Parathyroid adenoma (tissue), 2 donors: Measurements from ENCODE around the gene TMEM154.

Source experiments
- H2AFZ ChIP-seq: fragments of 300-600 bp; sonication (generic); one replicate; pipeline ENCODE4 v1.7.0; 2017; ENCODE audit warnings: antibody characterized with exemption, mild to moderate bottlenecking
- H3K27ac ChIP-seq: fragments of 300-600 bp; sonication (generic); one replicate; pipeline ENCODE4 v1.7.0; 2017
- H3K27me3 ChIP-seq: fragments of 300-600 bp; sonication (generic); one replicate; pipeline ENCODE4 v1.7.0; 2017; ENCODE audit warnings: low read length; ENCODE audit not compliant: control insufficient read depth, insufficient read depth
- H3K36me3 ChIP-seq: fragments of 300-600 bp; sonication (generic); one replicate; pipeline ENCODE4 v1.7.0; 2017; ENCODE audit warnings: low read length; ENCODE audit not compliant: control insufficient read depth, insufficient read depth
- H3K4me1 ChIP-seq: fragments of 300-600 bp; sonication (generic); one replicate; pipeline ENCODE4 v1.7.0; 2017; ENCODE audit warnings: control low read depth
- H3K4me2 ChIP-seq: fragments of 300-600 bp; sonication (generic); one replicate; pipeline ENCODE4 v1.7.0; 2017; ENCODE audit warnings: low read length
- H3K4me3 ChIP-seq: fragments of 300-600 bp; sonication (generic); one replicate; pipeline ENCODE4 v1.7.0; 2017; ENCODE audit warnings: low read depth, low read length
- H3K79me2 ChIP-seq: fragments of 300-600 bp; sonication (generic); one replicate; pipeline ENCODE4 v1.7.0; 2017; ENCODE audit warnings: control low read depth
- H3K9ac ChIP-seq: fragments of 300-600 bp; sonication (generic); one replicate; pipeline ENCODE4 v1.7.0; 2017; ENCODE audit warnings: mild to moderate bottlenecking
- H3K9me3 ChIP-seq: fragments of 300-600 bp; sonication (generic); one replicate; pipeline ENCODE4 v1.7.0; 2017; ENCODE audit warnings: low read length; ENCODE audit not compliant: control insufficient read depth
- TF ChIP-seq, protein P1 (sequence below): fragments of 300-600 bp; sonication (generic); IDR thresholded peaks from one replicate; pipeline ENCODE4 v1.7.0; 2017; ENCODE audit warnings: antibody characterized with exemption, mild to moderate bottlenecking
- donor health status: primary hyperparathyroidism.

Gene TMEM154

GRCh38 chr4:152577708-152578396 is 101.9 kb downstream of the TMEM154 start:
- no peak overlapping the region for H3K9ac ChIP-seq
- no peak overlapping the region for H3K27ac ChIP-seq
- TF ChIP-seq, protein P1, sequence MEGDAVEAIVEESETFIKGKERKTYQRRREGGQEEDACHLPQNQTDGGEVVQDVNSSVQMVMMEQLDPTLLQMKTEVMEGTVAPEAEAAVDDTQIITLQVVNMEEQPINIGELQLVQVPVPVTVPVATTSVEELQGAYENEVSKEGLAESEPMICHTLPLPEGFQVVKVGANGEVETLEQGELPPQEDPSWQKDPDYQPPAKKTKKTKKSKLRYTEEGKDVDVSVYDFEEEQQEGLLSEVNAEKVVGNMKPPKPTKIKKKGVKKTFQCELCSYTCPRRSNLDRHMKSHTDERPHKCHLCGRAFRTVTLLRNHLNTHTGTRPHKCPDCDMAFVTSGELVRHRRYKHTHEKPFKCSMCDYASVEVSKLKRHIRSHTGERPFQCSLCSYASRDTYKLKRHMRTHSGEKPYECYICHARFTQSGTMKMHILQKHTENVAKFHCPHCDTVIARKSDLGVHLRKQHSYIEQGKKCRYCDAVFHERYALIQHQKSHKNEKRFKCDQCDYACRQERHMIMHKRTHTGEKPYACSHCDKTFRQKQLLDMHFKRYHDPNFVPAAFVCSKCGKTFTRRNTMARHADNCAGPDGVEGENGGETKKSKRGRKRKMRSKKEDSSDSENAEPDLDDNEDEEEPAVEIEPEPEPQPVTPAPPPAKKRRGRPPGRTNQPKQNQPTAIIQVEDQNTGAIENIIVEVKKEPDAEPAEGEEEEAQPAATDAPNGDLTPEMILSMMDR, result no peak
- no peaks in the 10 kb centered on the region for H3K27me3 ChIP-seq
- H3K4me3 ChIP-seq, result no peak overlapping the region
- H3K4me2 ChIP-seq, result no peak overlapping the region
- H3K36me3 ChIP-seq, result no peaks in the 10 kb centered on the region
- no peak overlapping the region for H2AFZ ChIP-seq
- H3K9me3 ChIP-seq, result no peaks in the 10 kb centered on the region
- H3K79me2 ChIP-seq, result no peaks in the 10 kb centered on the region
- H3K4me1 ChIP-seq, result no peaks in the 10 kb centered on the region

- H2AFZ ChIP-seq, result no peak overlapping the region
- H3K36me3 ChIP-seq, result no peaks in the 10 kb centered on the region
- no peak overlapping the region for H3K4me3 ChIP-seq
- no peaks in the 10 kb centered on the region for H3K79me2 ChIP-seq
- no peaks in the 10 kb centered on the region for H3K4me1 ChIP-seq
- no peak overlapping the region for H3K27ac ChIP-seq
- H3K4me2 ChIP-seq, result no peak overlapping the region
- H3K27me3 ChIP-seq, result no peaks in the 10 kb centered on the region
- H3K9ac ChIP-seq, result no peak overlapping the region
- H3K9me3 ChIP-seq, result no peaks in the 10 kb centered on the region
- TF ChIP-seq, protein P1, result no peak
Measured at GRCh38 chr4:152575533-152575932, 104.3 kb downstream of the TMEM154 start.

DNA sequence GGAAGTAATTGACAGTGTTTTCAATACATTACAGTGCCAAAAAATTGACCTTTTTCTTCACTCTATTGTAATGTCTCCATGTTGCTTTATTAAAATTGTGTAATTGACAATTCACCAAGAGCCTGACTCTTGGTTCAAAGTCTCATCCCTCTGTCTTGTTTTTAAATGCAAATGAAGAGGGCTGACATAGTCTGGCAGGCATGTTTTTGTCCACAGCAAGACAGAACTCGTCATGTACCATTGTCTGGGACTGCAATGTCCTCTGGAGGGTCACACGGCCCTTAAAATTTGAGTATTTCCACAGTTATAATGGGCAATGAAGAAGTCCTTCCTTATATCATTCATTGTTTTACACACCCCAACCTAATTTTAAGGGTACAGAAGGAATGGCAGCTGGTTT is 105.9 kb downstream of the TMEM154 start:
- H3K4me3 ChIP-seq, result no peak overlapping the region
- no peaks in the 10 kb centered on the region for H3K9me3 ChIP-seq
- no peak overlapping the region for H3K27ac ChIP-seq
- no peaks in the 10 kb centered on the region for H3K36me3 ChIP-seq
- no peaks in the 10 kb centered on the region for H3K27me3 ChIP-seq
- no peak overlapping the region for H3K4me2 ChIP-seq
- no peaks in the 10 kb centered on the region for H3K79me2 ChIP-seq
- H2AFZ ChIP-seq, result no peak overlapping the region
- TF ChIP-seq, protein P1, result no peak
- no peak overlapping the region for H3K9ac ChIP-seq
- H3K4me1 ChIP-seq, result no peaks in the 10 kb centered on the region

DNA sequence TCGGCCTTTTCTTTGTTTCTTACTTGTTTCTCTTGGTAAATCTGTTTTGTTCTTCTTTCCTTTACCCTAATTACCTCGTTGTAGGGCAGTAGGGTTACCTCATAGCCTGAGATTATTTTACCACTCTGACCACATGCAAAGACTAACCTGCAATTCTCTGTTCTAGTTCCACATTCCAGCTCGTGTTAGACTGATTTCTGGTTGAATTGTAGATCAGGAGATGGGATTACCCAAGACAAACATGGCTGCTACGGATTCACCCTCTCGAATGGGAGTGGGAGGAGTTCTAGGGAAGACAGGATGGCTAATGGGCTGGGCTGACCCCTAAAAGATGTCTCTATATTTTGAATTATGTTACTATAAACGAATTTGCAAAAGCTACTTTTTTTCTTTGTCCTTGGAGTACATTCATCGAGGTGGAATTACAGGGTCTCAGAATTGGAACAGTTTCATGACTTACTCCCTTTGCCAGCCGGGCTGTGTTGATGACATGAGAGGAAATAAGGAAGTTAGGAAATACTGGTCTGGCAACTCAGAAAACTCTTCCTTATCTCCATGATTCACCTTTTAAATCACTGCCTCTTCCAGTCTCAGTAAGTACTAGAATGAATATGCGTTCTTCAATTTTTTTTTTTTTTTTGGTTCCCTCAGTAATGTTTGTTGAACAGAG is 107.2 kb downstream of the TMEM154 start:
- no peak overlapping the region for H3K27ac ChIP-seq

More for the DNA sequence above, 107.2 kb downstream of the TMEM154 start:
- H3K27me3 ChIP-seq, result no peaks in the 10 kb centered on the region
- no peak overlapping the region for H3K9ac ChIP-seq
- no peaks in the 10 kb centered on the region for H3K9me3 ChIP-seq
- TF ChIP-seq, protein P1, result no peak
- no peaks in the 10 kb centered on the region for H3K79me2 ChIP-seq
- no peak overlapping the region for H3K4me3 ChIP-seq
- no peak overlapping the region for H2AFZ ChIP-seq
- no peak overlapping the region for H3K4me2 ChIP-seq
- no peaks in the 10 kb centered on the region for H3K4me1 ChIP-seq
- H3K36me3 ChIP-seq, result no peaks in the 10 kb centered on the region
